NCI-H460 (cell line): Measurements from ENCODE around the gene HIPK3. TPM values are rescaled to one million over a fixed set of nuclear protein-coding genes. Genes with fewer than 3 reads are reported as not detected.
"Not testable (repeated sequence)": the region's sequence is repeated elsewhere in the genome, so short reads cannot be mapped to it uniquely, and the experiment has no call there.

Experiments
- DNase-seq: peaks from one replicate; pipeline ENCODE4 v3.0.0-alpha.2; 2016; ENCODE audit warnings: low read depth; ENCODE audit errors: extremely low read depth
- total RNA-seq: library from RNA; depleted of rRNA; stranded (reverse); fragments of >200 nt; shearing (Covaris generic); gene quantifications from 2 replicates; pipeline ENCODE4 v1.2.3, GENCODE V29; 2014

Gene HIPK3
- total RNA-seq, 1 experiment from 2014 or later = 27.1 TPM

- peak; percentile 61 for DNase-seq
Observed at GRCh38 chr11:33257897-33258630, 883 bp downstream of the HIPK3 start.

GRCh38 chr11:33258631-33259205 lies 1.5 kb downstream of the HIPK3 start:
- DNase-seq = no peak

- no peak for DNase-seq
Observed at GRCh38 chr11:33259869-33260268, 2.7 kb downstream of the HIPK3 start.

- DNase-seq = not testable (repeated sequence)
Observed at GRCh38 chr11:33261350-33261749, 4.2 kb downstream of the HIPK3 start.

GRCh38 chr11:33262011-33262645 lies 4.9 kb downstream of the HIPK3 start:
- no peak for DNase-seq

GRCh38 chr11:33263549-33263948 lies 6.4 kb downstream of the HIPK3 start:
- no peak for DNase-seq

GRCh38 chr11:33264926-33265325 lies 7.7 kb downstream of the HIPK3 start:
- no peak for DNase-seq

GRCh38 chr11:33266393-33267215 lies 9.4 kb downstream of the HIPK3 start:
- no peak for DNase-seq

- no peak for DNase-seq
Observed at GRCh38 chr11:33268945-33269540, 11.9 kb downstream of the HIPK3 start.

GRCh38 chr11:33269822-33270221 lies 12.6 kb downstream of the HIPK3 start:
- no peak for DNase-seq

GRCh38 chr11:33271059-33271458 lies 13.9 kb downstream of the HIPK3 start:
- DNase-seq = no peak

GRCh38 chr11:33272338-33273107 lies 15.3 kb downstream of the HIPK3 start:
- no peak for DNase-seq

GRCh38 chr11:33273656-33274055 lies 16.5 kb downstream of the HIPK3 start:
- DNase-seq = no peak

GRCh38 chr11:33280411-33280810 lies 23.2 kb downstream of the HIPK3 start:
- no peak for DNase-seq

- no peak for DNase-seq
Observed at GRCh38 chr11:33281758-33282157, 24.6 kb downstream of the HIPK3 start.

- no peak for DNase-seq
Observed at GRCh38 chr11:33284818-33285217, 27.6 kb downstream of the HIPK3 start.

GRCh38 chr11:33290319-33290718 lies 33.1 kb downstream of the HIPK3 start:
- DNase-seq = no peak

GRCh38 chr11:33291004-33291777 lies 34.0 kb downstream of the HIPK3 start:
- no peak for DNase-seq

GRCh38 chr11:33292311-33292710 lies 35.1 kb downstream of the HIPK3 start:
- no peak for DNase-seq
